Stimulated activated CD8-positive, alpha-beta memory T cell treated with anti-CD3 and anti-CD28 coated beads, Interleukin-2, amount 100 ng/mL, for 48 hours (primary cell): ENCODE data around the gene CD2AP.
"Not testable (repeated sequence)": the region's sequence is repeated elsewhere in the genome, so short reads cannot be mapped to it uniquely, and the experiment has no call there.

Experiments used
- DNase-seq, 2 donors: peaks; one replicate each; pipeline ENCODE4 v3.0.0-alpha.2; 2020; ENCODE audit warnings: low read depth in 2 of 2

Gene CD2AP

DNA sequence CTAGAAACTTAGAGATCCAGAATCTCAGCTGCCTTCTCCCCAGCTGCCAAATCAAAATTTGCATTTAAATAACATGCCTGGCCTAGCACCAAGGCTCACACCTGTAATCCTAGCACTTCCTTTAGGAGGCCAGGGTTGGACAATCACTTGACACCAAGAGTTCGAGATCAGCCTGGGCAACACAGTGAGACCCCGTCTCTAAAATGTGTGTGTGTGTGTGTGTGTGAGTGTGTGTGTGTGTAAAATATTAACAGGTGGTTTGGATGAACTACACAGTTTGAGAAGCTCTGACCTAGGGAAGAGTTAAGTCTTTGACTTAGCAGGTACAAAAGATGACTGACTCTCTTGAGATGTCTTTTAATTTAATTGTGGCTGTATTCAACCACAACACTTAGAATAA, 20.2 kb upstream of the CD2AP start:
- DNase-seq, result no peak

DNA sequence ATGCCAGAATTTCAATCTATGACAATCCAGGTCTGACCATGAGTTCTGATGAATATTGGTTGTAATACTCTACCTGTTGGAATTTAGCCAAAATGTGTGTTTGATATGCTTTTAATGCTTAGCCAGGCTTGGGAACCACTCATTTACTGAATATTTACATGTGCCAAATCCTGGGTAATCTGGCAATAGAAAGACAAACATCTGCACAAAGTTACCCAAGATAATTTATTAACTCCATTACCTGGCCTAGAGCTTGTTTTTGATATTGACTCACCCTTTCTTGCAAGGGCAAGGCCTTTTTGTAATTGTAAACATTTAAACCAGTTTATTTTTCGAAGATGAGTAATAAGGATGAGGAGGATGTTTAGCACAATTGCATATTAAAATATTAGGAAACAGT, 13.5 kb upstream of the CD2AP start:
- DNase-seq, result no peak

- DNase-seq, result no peak
Measured at GRCh38 chr6:47465117-47465516, 12.5 kb upstream of the CD2AP start.

- no peak for DNase-seq
Measured at GRCh38 chr6:47471911-47472310, 5.7 kb upstream of the CD2AP start.

DNA sequence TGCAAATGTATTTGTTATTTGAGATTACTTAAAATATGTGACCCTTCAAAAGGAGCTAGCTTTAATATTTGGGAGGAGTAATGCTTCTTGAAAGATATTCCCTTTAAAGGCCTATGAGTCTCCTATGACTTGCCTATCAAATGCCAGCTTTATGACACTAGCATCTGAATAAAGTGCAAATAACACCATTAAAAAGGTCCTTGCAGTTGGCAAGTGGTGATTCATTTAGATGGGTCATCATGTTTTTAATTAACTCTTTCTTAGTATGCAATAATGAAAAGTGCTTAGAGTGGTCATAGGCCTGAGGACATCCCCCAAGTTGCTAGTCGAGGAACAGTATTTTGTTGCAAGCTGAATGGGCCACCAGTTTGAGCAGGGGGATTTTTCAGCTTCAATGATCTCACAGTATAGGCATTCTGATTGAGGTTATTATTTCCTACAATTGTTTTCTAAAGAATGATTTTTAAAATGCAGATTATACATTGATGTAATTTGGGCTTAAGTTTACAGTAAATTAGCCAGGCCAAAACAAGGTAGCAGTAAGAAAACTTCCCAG, 3.7 kb upstream of the CD2AP start:
- no peak for DNase-seq

DNA sequence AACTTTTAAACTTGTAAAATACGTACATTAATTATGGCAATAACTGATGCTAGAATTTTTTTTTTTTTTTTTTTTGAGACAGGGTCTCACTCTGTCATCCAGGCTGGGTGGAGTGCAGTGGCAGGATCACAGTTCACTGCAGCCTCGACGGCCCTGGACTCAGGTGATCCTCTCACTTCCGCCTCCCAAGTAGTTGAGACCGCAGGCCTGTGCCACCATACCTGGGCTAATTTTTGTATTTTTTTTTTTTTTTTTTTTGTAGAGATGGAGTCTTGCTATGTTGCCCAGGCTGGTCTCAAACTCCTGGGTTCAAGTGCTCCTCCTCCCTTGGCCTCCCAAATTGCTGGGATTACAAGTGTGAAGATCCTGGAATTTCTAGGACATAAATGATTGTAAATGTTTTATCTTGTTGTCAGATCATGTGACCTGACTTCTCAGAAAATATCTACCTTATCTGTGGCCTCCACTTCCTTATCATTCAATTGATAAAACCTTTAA, 2.2 kb upstream of the CD2AP start:
- DNase-seq, result no peak

DNA sequence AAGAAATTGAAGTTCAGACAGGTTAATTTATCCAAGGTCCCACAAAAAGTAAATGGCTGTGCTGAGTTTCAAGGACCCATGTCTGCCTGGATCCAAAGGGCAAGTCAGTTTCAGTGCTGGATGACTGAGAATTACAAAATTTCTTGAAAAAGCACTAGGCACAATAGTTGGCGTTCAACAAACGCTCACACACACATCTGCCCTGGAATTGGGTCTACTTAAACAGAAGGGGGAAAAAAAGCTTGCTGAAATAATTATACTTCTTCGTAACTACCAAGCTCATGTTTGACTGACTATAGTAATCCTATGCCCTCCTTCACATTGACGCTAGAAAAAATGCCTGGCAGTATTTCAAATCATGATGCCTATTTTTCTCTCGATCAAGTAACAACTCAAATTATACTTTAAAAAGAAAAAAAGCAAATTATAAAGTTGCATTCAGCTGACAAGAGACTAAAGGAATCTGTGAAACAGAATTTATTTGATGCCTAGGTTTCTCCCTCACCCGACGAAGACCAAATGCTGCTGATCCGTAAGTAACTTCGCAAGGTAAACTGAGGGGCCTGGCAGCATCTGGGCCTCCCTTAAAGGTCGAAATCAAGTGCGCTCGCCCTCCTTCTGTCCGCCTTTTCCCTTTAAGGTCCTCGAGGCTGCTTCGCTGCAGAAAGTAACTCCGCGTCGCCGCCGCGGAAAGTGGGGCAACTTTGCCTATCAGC, 650 bp upstream of the CD2AP start:
- DNase-seq, result no peak

GRCh38 chr6:47478233-47479139, 897 bp downstream of the CD2AP start:
- no peak for DNase-seq

DNA sequence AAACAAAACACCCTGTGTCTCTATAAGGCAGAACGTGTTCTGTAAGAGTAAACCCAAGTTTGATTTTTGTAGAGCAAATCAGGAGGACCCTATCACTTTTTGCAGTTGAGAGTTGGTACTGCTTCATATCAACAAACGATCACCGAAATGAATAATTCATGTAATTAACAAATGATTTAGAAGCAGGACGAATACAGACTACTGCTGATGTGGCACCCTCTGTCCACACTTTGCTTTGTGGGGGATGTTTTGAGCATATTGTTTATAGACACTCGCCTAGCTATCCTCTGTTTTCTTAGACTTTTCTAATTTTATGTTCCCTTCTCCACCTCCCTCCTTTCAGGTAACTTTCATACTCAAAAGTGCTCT, 1.5 kb downstream of the CD2AP start:
- DNase-seq, result no peak

DNA sequence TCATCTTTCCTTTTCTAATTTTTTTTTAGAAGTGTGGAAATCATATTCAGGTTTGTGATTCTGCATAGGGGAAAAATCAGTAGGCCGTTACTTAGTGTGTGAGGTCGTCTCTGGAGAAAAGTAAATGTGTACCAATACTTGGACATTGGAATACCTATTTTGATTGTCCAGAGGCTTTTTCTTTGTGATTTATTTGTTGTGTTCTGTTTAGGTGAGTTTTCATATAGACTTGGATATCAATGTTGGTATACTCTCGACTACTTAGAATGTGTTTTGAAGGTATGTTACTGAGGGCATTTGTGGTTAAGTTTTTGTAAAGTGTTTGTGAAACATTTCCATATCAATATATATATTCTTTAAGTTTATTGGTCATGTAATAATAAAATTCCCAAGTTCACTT, 2.3 kb downstream of the CD2AP start:
- no peak for DNase-seq

DNA sequence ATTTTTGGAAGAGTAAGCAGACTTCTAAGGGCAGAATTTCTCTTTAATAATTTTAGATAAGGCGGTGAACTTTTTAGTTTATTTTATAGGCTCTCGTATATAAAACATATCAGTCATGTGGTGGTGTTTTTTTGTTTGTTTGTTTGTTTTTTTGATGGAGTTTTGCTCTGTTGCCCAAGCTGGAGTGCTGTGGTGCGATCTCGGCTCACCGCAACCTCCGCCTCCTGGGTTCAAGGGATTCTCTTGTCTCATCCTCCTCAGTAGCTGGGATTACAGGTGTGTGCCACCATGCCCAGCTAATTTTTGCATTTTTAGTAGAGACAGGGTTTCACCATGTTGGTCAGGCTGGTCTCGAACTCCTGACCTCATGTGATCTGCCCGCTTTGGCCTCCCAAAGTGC, 3.6 kb downstream of the CD2AP start:
- not testable (repeated sequence) for DNase-seq

GRCh38 chr6:47481806-47482205, 4.2 kb downstream of the CD2AP start:
- no peak for DNase-seq

- DNase-seq, result no peak
Measured at GRCh38 chr6:47483516-47483852, 5.9 kb downstream of the CD2AP start.

GRCh38 chr6:47483853-47484546, 6.4 kb downstream of the CD2AP start:
- no peak for DNase-seq

DNA sequence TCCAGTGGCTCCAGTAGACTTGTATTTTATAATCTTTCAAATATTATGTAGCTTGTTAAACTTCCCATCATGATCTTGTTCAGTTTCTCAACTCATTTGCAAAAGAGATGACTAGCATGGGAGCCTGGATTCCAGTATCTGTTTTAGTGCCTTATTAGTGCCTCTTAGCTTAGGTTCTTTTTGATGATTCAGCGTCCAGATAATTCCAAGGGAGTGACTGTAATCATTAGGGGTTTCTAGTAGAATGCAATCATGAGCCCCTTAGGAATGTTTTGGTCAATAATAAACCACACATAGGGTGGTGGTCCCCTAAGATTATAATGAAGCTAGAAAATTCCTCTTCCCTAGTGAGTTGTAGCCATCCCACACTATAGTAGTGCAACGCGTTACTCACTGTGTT, 7.0 kb downstream of the CD2AP start:
- no peak for DNase-seq

DNA sequence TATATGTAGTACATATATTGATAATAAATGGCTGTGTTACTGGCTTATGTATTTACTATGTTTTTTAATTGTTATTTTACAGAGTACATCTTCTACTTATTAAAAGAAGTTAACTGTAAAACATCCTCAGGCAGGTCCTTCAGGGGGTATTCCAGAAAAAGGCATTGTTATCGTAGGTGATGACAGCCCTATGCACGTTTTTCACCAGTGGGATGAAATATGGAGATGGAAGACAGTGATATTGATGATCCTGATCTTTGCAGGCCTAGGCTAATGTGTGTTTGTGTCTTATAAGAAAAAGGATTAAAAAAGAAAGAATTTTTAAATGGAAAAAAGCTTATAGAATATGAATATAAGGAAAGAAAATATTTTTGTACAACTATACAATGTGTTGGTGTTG, 7.5 kb downstream of the CD2AP start:
- no peak for DNase-seq

DNA sequence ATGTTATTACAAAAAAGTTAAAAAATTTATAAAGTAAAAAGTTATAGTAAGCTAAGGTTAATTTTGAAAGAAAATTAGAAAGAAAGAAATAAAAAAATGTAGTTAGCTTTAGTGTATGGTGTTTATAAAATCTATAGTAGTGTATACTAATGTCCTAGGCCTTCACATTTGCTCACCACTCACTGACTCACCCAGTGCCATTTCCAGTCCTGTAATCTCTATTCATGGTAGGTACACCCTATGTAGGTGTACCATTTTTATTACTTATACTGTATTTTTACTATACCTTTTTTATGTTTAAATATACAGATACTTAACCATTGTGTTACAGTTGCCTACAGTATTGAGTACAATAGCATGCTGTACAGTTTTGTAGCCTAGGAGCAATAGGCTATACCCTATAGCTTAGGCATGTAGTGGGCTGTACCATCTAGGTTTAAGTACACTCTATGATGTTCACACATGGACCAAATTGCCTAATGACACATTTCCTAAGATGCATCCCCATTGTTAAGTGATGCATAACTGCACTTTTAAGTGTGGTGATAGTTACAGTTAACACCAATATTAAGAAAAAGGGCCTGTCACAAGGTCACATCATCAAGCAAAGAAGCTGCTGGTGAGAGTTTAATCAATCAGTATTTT, 8.0 kb downstream of the CD2AP start:
- DNase-seq, result no peak

DNA sequence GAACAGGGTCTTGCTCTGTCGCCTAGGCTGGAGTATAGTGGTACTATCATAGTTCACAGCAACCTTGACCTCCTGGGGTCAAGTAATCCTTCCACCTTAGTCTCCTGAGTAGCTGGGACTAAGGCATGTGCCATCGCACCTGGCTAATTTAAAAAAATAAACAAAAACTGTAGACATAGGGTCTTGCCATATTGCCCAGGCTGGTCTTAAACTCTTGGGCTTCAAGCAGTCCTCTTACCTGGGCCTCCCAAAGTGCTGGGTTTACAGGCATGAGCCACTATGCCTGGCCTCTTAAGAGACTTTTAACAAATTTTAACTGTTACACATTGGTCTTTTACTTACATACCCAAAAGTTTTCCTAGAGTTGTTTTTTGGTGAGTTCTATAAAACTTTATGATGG, 12.4 kb downstream of the CD2AP start:
- DNase-seq, result no peak

- no peak for DNase-seq
Measured at GRCh38 chr6:47490676-47491075, 13.1 kb downstream of the CD2AP start.

- DNase-seq, result no peak
Measured at GRCh38 chr6:47492355-47492754, 14.8 kb downstream of the CD2AP start.

GRCh38 chr6:47495207-47495606, 17.6 kb downstream of the CD2AP start:
- DNase-seq, result no peak
